ENCODE results near the gene GPR146. TPM values are rescaled to one million over a fixed set of nuclear protein-coding genes. Genes with fewer than 3 reads are reported as not detected.

Gene GPR146
- total RNA-seq, result 0.68 and 1.2 TPM in 2 replicates

DNA sequence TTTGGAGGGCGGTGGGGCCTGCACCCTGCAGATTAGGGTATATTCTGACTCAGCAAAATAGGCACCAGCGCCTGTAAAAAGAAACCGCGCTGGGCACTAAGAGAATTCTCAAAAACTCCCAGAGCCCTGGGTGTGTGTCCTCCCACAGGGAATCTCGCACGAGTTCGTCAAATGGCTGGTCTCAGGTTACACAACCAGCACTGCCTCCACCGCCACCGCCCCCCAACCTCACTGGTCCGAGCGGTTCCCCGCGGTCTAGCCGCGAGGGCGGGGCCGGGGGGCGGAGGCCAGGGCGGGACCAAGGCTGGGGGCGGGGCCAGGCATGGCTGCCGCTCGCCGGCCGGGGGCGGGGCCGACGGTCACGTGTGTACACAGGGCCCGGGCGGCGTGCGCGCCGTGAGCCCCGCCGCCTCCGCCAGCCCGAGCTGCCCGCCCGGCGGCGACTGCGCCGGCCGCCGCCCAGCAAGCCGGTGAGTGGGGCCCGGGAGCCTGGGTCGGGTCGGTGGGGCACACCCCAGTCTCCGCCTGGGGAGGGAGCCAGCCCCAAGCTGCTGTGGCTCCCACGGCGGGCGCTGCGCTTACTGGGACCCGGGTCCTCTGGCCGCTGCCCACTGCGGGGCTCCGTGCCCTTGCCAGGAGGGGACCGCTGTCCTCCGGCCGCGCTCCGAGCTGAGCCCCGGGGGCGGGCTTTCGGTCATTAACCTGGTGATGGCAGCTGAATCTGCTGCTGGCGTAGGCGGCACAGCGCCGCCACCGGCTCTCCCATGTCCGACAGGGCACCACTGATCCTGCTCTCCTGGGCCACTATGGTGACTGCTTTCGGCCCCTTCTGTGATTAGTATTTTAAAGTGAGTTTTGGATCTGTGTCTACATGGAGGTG lies at the start of gene GPR146:
TSS of gene GPR146 (plus strand) at position 358 of the 880 bp plus-strand sequence. CDS start 12,970 bp downstream, outside the sequence.

DNA sequence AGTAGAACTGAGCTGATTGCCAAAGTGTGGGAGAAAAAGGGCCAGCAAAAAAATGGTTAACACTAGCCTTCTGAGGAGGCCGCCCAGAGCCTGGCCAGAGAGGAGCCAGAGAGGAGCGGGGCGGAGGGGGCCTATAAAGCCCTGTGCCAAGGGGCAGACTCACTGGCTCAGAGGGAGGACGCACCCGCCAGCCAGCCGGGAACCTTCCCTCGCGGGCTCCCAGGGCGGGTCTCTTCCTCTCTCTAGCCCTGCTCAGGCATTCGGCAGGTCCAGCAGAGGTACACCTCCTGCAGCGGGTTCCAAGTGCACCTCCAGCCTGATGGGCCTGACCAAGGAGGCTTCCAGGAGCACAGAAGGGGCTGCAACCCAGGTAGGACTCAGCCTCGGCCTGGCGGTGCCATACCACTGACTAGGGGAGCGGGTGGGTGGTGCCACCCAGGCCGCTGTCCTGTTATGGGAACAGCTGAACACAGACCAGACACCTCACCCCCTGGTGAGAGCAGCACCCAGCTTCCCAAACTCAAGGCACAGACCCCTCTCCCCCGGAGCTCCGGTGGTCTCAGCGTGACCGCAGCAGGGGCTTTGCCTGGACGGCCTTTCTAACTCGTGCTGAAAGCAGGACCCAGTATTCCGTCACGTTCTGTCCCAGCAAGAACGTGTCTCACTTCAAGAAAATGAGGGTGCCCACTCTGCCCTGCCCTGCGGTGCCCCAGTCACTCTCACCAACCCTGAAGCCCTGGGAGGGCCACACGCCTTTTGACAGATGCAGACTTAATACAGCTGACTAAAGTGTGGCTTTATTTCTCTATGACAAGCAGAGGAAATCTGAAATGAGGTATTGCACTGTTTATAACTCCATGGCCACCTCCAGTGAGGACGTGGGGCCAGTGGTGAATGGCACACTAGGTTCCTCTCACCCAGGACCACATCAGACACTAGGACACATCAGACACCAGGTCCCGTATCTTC lies 43.9 kb downstream of the GPR146 start, which contains the start of gene GPER1:
TSS of gene GPER1 (plus strand) at position 162 of the 969 bp plus-strand sequence. CDS start 3,616 bp downstream, outside the sequence.

Other genes with a start within 250 kb of the GPR146 start
- 127 and 239 TPM in 2 replicates for gene SUN1, start 212.1 kb upstream of the GPR146 start, total RNA-seq
- gene GET4, start 168.0 kb upstream of the GPR146 start, total RNA-seq, result 36.4 and 44.1 TPM in 2 replicates
- gene ADAP1, start 89.9 kb upstream of the GPR146 start, total RNA-seq, result 9.9 and 43.6 TPM in 2 replicates
- 15.7 and 25.7 TPM in 2 replicates for gene COX19, start 69.0 kb upstream of the GPR146 start, total RNA-seq
- gene CYP2W1, start 61.4 kb upstream of the GPR146 start, total RNA-seq, result 0.21 and 0.34 TPM in 2 replicates
- gene GPER1, start 43.6 kb downstream of the GPR146 start, total RNA-seq, result under 0.01 and 0.21 TPM in 2 replicates
- 27.8 and 62.2 TPM in 2 replicates for gene ZFAND2A, start 115.7 kb downstream of the GPR146 start, total RNA-seq
- not detected in 2 replicates for gene UNCX, start 188.3 kb downstream of the GPR146 start, total RNA-seq

Data from nasal cavity respiratory epithelium epithelial cell of viscerocranial mucosa (primary cell).